NCI-H2107 treated with DMSO at 0.1 percent for 48 hours (cell line): ENCODE data around the gene LINGO4.

Experiments used
- DNase-seq: peaks from one replicate; lab custom pipeline; 2025; ENCODE audit not compliant: unreplicated experiment; lab: John Stamatoyannopoulos, UW

The LINGO4 gene

GRCh38 chr1:151834239-151834638 is 29.0 kb upstream of the LINGO4 start:
- no peak for DNase-seq

- DNase-seq: no peak
Observed at GRCh38 chr1:151833172-151833900, 28.1 kb upstream of the LINGO4 start.

- DNase-seq: peak; percentile 56
Observed at GRCh38 chr1:151832318-151832980, 27.2 kb upstream of the LINGO4 start.

- DNase-seq: no peak
Observed at GRCh38 chr1:151831605-151832004, 26.4 kb upstream of the LINGO4 start, which contains the start of gene RORC. Gene RORC, minus strand, starts transcription at chr1:151831802. Its CDS starts 38 bp downstream, at chr1:151831764.

- no peak for DNase-seq
Observed at GRCh38 chr1:151831256-151831591, 26.0 kb upstream of the LINGO4 start.

GRCh38 chr1:151830055-151830454 is 24.8 kb upstream of the LINGO4 start:
- DNase-seq: no peak

GRCh38 chr1:151829352-151830046 is 24.3 kb upstream of the LINGO4 start:
- no peak for DNase-seq

GRCh38 chr1:151828921-151829320 is 23.7 kb upstream of the LINGO4 start:
- DNase-seq: peak; percentile 5

- DNase-seq: no peak
Observed at GRCh38 chr1:151827853-151828252, 22.6 kb upstream of the LINGO4 start.

GRCh38 chr1:151825751-151826660 is 20.8 kb upstream of the LINGO4 start:
- DNase-seq: no peak

GRCh38 chr1:151825204-151825603 is 20.0 kb upstream of the LINGO4 start:
- no peak for DNase-seq

- no peak for DNase-seq
Observed at GRCh38 chr1:151823175-151823574, 18.0 kb upstream of the LINGO4 start.

- DNase-seq: no peak
Observed at GRCh38 chr1:151822404-151822803, 17.2 kb upstream of the LINGO4 start.

- DNase-seq: no peak
Observed at GRCh38 chr1:151820940-151821339, 15.7 kb upstream of the LINGO4 start.

GRCh38 chr1:151819976-151820623 is 14.9 kb upstream of the LINGO4 start:
- DNase-seq: no peak

GRCh38 chr1:151819227-151819835 is 14.1 kb upstream of the LINGO4 start:
- DNase-seq: no peak

GRCh38 chr1:151817353-151817730 is 12.1 kb upstream of the LINGO4 start:
- peak; percentile 20 for DNase-seq

- DNase-seq: no peak
Observed at GRCh38 chr1:151816548-151817352, 11.5 kb upstream of the LINGO4 start.

- DNase-seq: no peak
Observed at GRCh38 chr1:151815716-151816327, 10.6 kb upstream of the LINGO4 start.
